Measurements from ENCODE around the gene MOCOS.

DNA sequence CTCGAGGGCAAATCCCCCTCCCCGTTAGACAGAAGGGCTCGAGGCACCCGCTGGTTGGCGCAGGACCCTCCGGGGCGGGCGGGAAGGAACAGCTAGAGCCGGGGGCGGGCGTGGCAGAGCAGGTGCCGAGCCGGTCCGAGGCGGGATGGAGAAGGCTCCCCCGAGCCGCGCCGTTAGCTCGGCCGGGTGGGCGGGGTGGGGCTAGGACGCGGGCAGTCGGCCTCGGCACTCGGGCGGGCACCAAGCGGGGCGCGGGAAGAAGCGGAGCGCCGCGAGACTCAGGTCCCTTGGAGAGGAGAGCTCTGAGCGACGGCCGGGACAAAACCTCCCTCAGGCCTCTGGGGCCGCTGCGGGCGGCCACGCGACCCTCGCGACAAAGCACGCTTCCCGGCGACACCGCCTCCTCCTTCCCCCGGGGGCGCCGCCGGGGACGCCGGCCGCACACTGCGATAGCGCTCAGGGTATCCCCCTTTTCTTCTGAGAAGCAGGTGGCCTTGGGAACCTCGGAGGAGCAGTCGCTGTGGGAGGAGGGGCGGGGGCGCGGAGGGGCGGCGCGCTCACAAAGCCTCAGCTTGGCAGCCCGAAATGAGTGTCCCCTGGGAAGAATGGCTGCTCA lies 110.9 kb downstream of the MOCOS start:
- no peak for TF ChIP-seq RAD21 (IDR thresholded peaks at IDR 0.05; ENCODE audit: low read depth)
- TF ChIP-seq, protein P1, sequence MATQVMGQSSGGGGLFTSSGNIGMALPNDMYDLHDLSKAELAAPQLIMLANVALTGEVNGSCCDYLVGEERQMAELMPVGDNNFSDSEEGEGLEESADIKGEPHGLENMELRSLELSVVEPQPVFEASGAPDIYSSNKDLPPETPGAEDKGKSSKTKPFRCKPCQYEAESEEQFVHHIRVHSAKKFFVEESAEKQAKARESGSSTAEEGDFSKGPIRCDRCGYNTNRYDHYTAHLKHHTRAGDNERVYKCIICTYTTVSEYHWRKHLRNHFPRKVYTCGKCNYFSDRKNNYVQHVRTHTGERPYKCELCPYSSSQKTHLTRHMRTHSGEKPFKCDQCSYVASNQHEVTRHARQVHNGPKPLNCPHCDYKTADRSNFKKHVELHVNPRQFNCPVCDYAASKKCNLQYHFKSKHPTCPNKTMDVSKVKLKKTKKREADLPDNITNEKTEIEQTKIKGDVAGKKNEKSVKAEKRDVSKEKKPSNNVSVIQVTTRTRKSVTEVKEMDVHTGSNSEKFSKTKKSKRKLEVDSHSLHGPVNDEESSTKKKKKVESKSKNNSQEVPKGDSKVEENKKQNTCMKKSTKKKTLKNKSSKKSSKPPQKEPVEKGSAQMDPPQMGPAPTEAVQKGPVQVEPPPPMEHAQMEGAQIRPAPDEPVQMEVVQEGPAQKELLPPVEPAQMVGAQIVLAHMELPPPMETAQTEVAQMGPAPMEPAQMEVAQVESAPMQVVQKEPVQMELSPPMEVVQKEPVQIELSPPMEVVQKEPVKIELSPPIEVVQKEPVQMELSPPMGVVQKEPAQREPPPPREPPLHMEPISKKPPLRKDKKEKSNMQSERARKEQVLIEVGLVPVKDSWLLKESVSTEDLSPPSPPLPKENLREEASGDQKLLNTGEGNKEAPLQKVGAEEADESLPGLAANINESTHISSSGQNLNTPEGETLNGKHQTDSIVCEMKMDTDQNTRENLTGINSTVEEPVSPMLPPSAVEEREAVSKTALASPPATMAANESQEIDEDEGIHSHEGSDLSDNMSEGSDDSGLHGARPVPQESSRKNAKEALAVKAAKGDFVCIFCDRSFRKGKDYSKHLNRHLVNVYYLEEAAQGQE (IDR thresholded peaks at IDR 0.05; ENCODE audit: low read depth), result no peak
- TF ChIP-seq, protein P2, sequence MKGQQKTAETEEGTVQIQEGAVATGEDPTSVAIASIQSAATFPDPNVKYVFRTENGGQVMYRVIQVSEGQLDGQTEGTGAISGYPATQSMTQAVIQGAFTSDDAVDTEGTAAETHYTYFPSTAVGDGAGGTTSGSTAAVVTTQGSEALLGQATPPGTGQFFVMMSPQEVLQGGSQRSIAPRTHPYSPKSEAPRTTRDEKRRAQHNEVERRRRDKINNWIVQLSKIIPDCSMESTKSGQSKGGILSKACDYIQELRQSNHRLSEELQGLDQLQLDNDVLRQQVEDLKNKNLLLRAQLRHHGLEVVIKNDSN (IDR thresholded peaks at IDR 0.05), result no peak
- TF ChIP-seq TAF1 (IDR thresholded peaks at IDR 0.05; ENCODE audit: low read depth), result no peak
- TF ChIP-seq CREB1 (IDR thresholded peaks at IDR 0.05; ENCODE audit: low read depth), result no peak
- no peak; the same call in 1 of the 2 replicates for TF ChIP-seq ZBTB7A (IDR thresholded peaks at IDR 0.05; ENCODE audit: low read depth)
- TF ChIP-seq EP300 (IDR thresholded peaks at IDR 0.05; ENCODE audit: borderline replicate concordance), result no peak
- TF ChIP-seq TCF12 (IDR thresholded peaks at IDR 0.05; ENCODE audit: low read depth), result no peak
- TF ChIP-seq NFIC (IDR thresholded peaks at IDR 0.05), result no peak
- no peak for TF ChIP-seq YY1 (IDR thresholded peaks at IDR 0.05; ENCODE audit: low read depth)
- no peak for TF ChIP-seq EGR1 (IDR thresholded peaks at IDR 0.05)
- TF ChIP-seq, protein P3, sequence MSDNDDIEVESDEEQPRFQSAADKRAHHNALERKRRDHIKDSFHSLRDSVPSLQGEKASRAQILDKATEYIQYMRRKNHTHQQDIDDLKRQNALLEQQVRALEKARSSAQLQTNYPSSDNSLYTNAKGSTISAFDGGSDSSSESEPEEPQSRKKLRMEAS (IDR thresholded peaks at IDR 0.05), result no peak
- TF ChIP-seq CEBPB (IDR thresholded peaks at IDR 0.05), result no peak
